HepG2 (cell line): ENCODE data around the gene PSG6. TPM values are rescaled to one million over a fixed set of nuclear protein-coding genes. Genes with fewer than 3 reads are reported as not detected.
"Not testable (repeated sequence)": the region's sequence is repeated elsewhere in the genome, so short reads cannot be mapped to it uniquely, and the experiment has no call there.

Experiments used
- ATAC-seq: fragments of 200-7000 bp; cut with Tn5 transposase; 3 replicates; pipeline ENCODE4 v1.9.1; 2020; ENCODE audit warnings: mild to moderate bottlenecking, moderate library complexity
- BruUV-seq: library from RNA; stranded (reverse); fragments of 400-500 nt; replicated peaks from 2 replicates; lab custom pipeline; 2021; lab: Mats Ljungman, UMichigan
- CTCF ChIA-PET: fragments of 300-600 bp; formaldehyde crosslinking; extraction: SDS; loops from one replicate; lab custom pipeline; 2021; ENCODE audit warnings: low total read pairs, inconsistent platforms, low intra/inter-chr PET ratio; lab: Yijun Ruan, JAX
- POLR2A ChIA-PET: fragments of 350-600 bp; sonication (Branson Sonifier 250); formaldehyde crosslinking; loops from one replicate; lab custom pipeline; 2020; ENCODE audit warnings: antibody characterized with exemption, inconsistent platforms; lab: Yijun Ruan, JAX
- DNase-seq: peaks from one replicate; pipeline ENCODE4 v3.0.0-alpha.2; 2015; ENCODE audit warnings: low spot score
- FAIRE-seq: peaks from 3 replicates; lab custom pipeline; 2011; peaks lifted over from hg19 to GRCh38; lab: Jason Lieb, UNC
- H2AFZ ChIP-seq: one replicate; pipeline ENCODE4 v1.6.1; 2011; ENCODE audit warnings: low read length, inconsistent platforms
- H3K27ac ChIP-seq: fragments of 300-600 bp; 3 replicates; pipeline ENCODE4 v1.8.0; 2011; ENCODE audit warnings: mixed run types, mild to moderate bottlenecking, mixed read lengths, low read length, inconsistent platforms; ENCODE audit not compliant: insufficient read depth; ENCODE audit errors: extremely low read length
- H3K27me3 ChIP-seq, 2 experiments: fragments of 200-600 bp in 1 of 2; 2 replicates in 1 of 2; 3 replicates in 1 of 2; pipeline versions ENCODE4 v1.6.0 to v1.8.0; 2011; ENCODE audit warnings: low read length in 2 of 2, mild to moderate bottlenecking in 2 of 2, moderate library complexity in 2 of 2, inconsistent platforms in 1 of 2; ENCODE audit not compliant: insufficient read depth in 2 of 2, control insufficient read depth in 1 of 2
- H3K36me3 ChIP-seq, 2 experiments: fragments of 200-600 bp in 1 of 2; replicated peaks in 1 of 2; 2 replicates in 1 of 2; 3 replicates in 1 of 2; pipeline versions ENCODE4 v1.5.1 to v1.8.0; 2011; ENCODE audit warnings: low read length in 2 of 2, inconsistent platforms in 1 of 2; ENCODE audit not compliant: insufficient read depth in 2 of 2, control insufficient read depth in 1 of 2
- H3K4me1 ChIP-seq: 2 replicates; pipeline ENCODE4 v1.5.1; 2012; ENCODE audit warnings: low read length, inconsistent platforms; ENCODE audit not compliant: insufficient read depth
- H3K4me2 ChIP-seq: 2 replicates; pipeline ENCODE4 v1.6.0; 2011; ENCODE audit warnings: low read depth, low read length, inconsistent platforms
- H3K4me3 ChIP-seq, 3 experiments: fragments of 200-600 bp in 1 of 3; sonication (generic), shearing (Covaris generic) in 1 of 3; replicated peaks in 1 of 3; 2 replicates each; pipeline ENCODE4 v1.5.1; 2011 to 2016; ENCODE audit warnings: low read length in 3 of 3, inconsistent platforms in 2 of 3, low read depth in 2 of 3, mild to moderate bottlenecking in 2 of 3, control low read depth in 1 of 3, mixed read lengths in 1 of 3; ENCODE audit not compliant: insufficient read depth in 1 of 3
- H3K79me2 ChIP-seq: one replicate; pipeline ENCODE4 v1.6.1; 2011; ENCODE audit warnings: low read length, inconsistent platforms; ENCODE audit not compliant: insufficient read depth
- H3K9ac ChIP-seq: 2 replicates; pipeline ENCODE4 v1.6.0; 2011; ENCODE audit warnings: mild to moderate bottlenecking, low read depth, low read length, inconsistent platforms; ENCODE audit not compliant: insufficient read depth
- H3K9me3 ChIP-seq: 2 replicates; pipeline ENCODE4 v1.5.1; 2012; ENCODE audit warnings: mild to moderate bottlenecking, low read length
- H4K20me1 ChIP-seq: 2 replicates; pipeline ENCODE4 v1.6.0; 2011; ENCODE audit warnings: inconsistent platforms, mild to moderate bottlenecking, low read length, moderate library complexity; ENCODE audit not compliant: insufficient read depth
- WGBS: methylation state at CpG from one replicate; pipeline ENCODE4 v1.1.6; 2017; ENCODE audit warnings: low lambda C conversion rate; 5-methylcytosine and 5-hydroxymethylcytosine counted together
- in situ Hi-C: cut with HindIII; loops from 2 replicates; pipeline ENCODE4 v1.10.0; 2017; ENCODE audit warnings: low pct_unique_long_range_greater_than_20kb; ENCODE audit not compliant: extremely low pct_ligation_motif_present
- intact Hi-C: fragments of 100-400 bp; cut with micrococcal nuclease; formaldehyde crosslinking; loops from one replicate; pipeline ENCODE4 v1.10.0; 2022; ENCODE audit not compliant: unreplicated experiment
- polyA plus RNA-seq, 8 experiments: library from polyadenylated mRNA; depleted of rRNA in 3 of 8; stranded (reverse) in 7 of 8; unstranded in 1 of 8; fragments of >200 nt; fragmentation: Illumina TruSeq in 4 of 8; extraction: Trizol in 4 of 8; gene quantifications; 2 replicates each; pipeline versions ENCODE4 v1.2.1 to v1.2.3, GENCODE V29; 2011 to 2016; ENCODE audit warnings: low read depth in 4 of 8, missing spikeins in 1 of 8, mixed read lengths in 1 of 8; ENCODE audit not compliant: insufficient read depth in 1 of 8
- total RNA-seq, 5 experiments: library from RNA; depleted of rRNA; stranded (reverse); fragments of >200 nt; fragmentation: Illumina TruSeq; extraction: Trizol; gene quantifications; 2 replicates each; pipeline ENCODE4 v1.2.3, GENCODE V29; 2016; ENCODE audit warnings: low read depth in 1 of 5

Gene PSG6
- total and polyA plus RNA-seq, 2 of the 13 experiments (the other 11 are each of a cell fraction or from before 2014, with no cell fraction given): not detected

- 25% methylated on average over 5 of the region's 5 CpGs for WGBS
- H3K4me3 ChIP-seq, CTCF ChIA-PET, in situ Hi-C loops, ATAC-seq, POLR2A ChIA-PET, intact Hi-C loops, DNase-seq, H2AFZ ChIP-seq, H3K79me2 ChIP-seq, H3K9me3 ChIP-seq, BruUV-seq, H4K20me1 ChIP-seq, H3K27ac ChIP-seq, FAIRE-seq, H3K4me1 ChIP-seq, H3K9ac ChIP-seq, H3K4me2 ChIP-seq, H3K36me3 ChIP-seq, H3K27me3 ChIP-seq: not testable (repeated sequence)
These were observed 6.0 kb downstream of the PSG6 start for GRCh38 chr19:42911731-42912130.

GRCh38 chr19:42906162-42906561 is 11.5 kb downstream of the PSG6 start:
- H4K20me1 ChIP-seq, H2AFZ ChIP-seq, FAIRE-seq, H3K27me3 ChIP-seq, H3K9me3 ChIP-seq, H3K4me2 ChIP-seq, H3K4me3 ChIP-seq, BruUV-seq, intact Hi-C loops, H3K4me1 ChIP-seq, ATAC-seq, H3K36me3 ChIP-seq, CTCF ChIA-PET, DNase-seq, H3K9ac ChIP-seq, H3K27ac ChIP-seq, H3K79me2 ChIP-seq, POLR2A ChIA-PET, in situ Hi-C loops: not testable (repeated sequence)
- 0% methylated on average over 4 of the region's 5 CpGs for WGBS

GRCh38 chr19:42900561-42900960 is 17.1 kb downstream of the PSG6 start:
- POLR2A ChIA-PET, DNase-seq, H2AFZ ChIP-seq, H3K27me3 ChIP-seq, ATAC-seq, H3K27ac ChIP-seq, H4K20me1 ChIP-seq, H3K9ac ChIP-seq, H3K4me2 ChIP-seq, H3K4me3 ChIP-seq, intact Hi-C loops, in situ Hi-C loops, FAIRE-seq, H3K79me2 ChIP-seq, H3K36me3 ChIP-seq, H3K4me1 ChIP-seq, CTCF ChIA-PET, H3K9me3 ChIP-seq, BruUV-seq: not testable (repeated sequence)
- 37% methylated on average over 4 of the region's 4 CpGs for WGBS

GRCh38 chr19:42899674-42900073 is 18.0 kb downstream of the PSG6 start:
- BruUV-seq, POLR2A ChIA-PET, H3K27ac ChIP-seq: not testable (repeated sequence)

More at GRCh38 chr19:42899674-42900073, 18.0 kb downstream of the PSG6 start:
- H3K9me3 ChIP-seq, FAIRE-seq, H3K4me1 ChIP-seq, H3K4me2 ChIP-seq, H3K36me3 ChIP-seq, H3K79me2 ChIP-seq, CTCF ChIA-PET, in situ Hi-C loops, H4K20me1 ChIP-seq, DNase-seq, H2AFZ ChIP-seq, H3K27me3 ChIP-seq, intact Hi-C loops, H3K9ac ChIP-seq, ATAC-seq, H3K4me3 ChIP-seq: not testable (repeated sequence)
- 15% methylated on average over 10 of the region's 12 CpGs for WGBS
